Erythroblast (primary cell): Measurements from ENCODE around the gene TREM2.

Source experiments
- GATA1 ChIP-seq: IDR thresholded peaks from 2 replicates; pipeline ENCODE4 v1.6.1; 2011; ENCODE audit warnings: low read depth, mild to moderate bottlenecking, control low read depth, low read length, moderate library complexity
- POLR2A ChIP-seq: IDR thresholded peaks from 2 replicates; pipeline ENCODE4 v1.6.1; 2011; ENCODE audit warnings: mild to moderate bottlenecking, low read length

GRCh38 chr6:41147917-41148316, 15.0 kb downstream of the TREM2 start:
- TF ChIP-seq POLR2A = no peak
- no peak for TF ChIP-seq GATA1
